Left renal cortex interstitium (tissue), 4 donors: ENCODE data around the gene ABCB9. TPM values are rescaled to one million over a fixed set of nuclear protein-coding genes. Genes with fewer than 3 reads are reported as not detected.

Experiments
- DNase-seq, 4 donors: peaks; one replicate each; pipeline ENCODE4 v3.0.0-alpha.2; 2013; ENCODE audit warnings: low read depth in 4 of 4, low spot score in 2 of 4, missing footprints in 1 of 4
- polyA plus RNA-seq, 4 donors: library from polyadenylated mRNA; unstranded; fragments of 120-200 nt; gene quantifications; one replicate each; pipeline ENCODE4 v1.2.1, GENCODE V29; 2013; ENCODE audit not compliant: insufficient read length in 4 of 4

The ABCB9 gene
- polyA plus RNA-seq, 4 donors: 4.8 to 9.4 (median 7.5) TPM

DNA sequence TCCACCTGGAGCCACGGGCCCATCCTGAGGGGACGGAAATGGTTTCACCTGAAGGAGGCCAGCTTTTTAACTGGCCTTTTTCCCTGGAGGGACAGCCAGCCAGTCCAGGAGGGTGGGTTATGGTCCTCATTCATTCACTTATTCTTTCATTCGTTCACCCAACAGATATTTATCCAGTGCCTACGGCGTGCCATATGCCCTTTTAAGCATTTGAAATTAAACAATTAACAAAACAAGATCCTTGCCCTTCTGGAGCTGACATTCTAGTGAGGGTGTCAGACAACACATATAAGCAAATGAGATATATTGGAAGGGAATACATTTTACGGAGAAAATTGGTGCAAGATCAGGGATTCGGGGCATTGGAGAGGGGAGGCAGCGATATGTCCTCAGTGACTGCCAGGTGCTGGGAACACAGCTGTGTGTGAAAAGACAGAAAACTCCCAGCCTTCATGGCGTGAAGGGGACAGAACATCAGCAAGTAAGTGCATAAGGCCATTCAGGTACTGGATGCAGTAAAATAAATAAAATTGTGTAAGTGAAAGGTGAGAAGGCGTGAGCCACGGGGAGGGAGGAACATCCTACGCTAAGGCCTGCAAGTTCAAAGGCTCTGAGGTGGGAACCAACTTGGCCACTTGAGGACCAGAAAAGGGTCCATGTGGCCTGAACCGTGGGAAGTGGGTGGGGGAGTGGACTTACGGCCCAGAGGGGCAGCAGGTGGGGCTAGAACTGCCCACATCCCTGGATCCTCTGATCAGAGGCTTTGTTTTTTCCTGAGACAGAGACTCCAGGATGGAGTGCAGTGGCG, 684 bp upstream of the ABCB9 start:
- DNase-seq: no peak

DNA sequence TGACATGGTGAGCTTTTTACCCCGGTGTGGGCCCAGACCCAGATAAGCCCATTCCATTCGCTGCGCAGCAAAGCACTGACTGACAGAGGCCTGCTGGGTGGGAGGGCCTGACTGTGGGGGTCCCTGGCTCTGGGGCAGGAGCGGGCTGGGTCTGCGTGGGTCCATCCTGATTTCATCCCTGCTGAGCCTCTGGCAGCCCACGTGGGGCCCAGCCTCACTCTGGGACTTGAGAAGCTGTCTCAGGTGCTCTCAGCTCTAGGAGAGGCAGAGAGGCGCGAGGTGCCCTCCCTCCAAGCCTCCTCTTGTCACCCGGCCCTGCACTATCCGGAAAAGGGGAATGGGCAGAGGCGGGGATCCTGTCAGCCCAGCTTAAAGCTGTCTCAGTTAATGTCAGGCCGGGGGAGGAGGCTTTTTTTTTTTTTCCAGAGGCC, 927 bp downstream of the ABCB9 start:
- no peak for DNase-seq

DNA sequence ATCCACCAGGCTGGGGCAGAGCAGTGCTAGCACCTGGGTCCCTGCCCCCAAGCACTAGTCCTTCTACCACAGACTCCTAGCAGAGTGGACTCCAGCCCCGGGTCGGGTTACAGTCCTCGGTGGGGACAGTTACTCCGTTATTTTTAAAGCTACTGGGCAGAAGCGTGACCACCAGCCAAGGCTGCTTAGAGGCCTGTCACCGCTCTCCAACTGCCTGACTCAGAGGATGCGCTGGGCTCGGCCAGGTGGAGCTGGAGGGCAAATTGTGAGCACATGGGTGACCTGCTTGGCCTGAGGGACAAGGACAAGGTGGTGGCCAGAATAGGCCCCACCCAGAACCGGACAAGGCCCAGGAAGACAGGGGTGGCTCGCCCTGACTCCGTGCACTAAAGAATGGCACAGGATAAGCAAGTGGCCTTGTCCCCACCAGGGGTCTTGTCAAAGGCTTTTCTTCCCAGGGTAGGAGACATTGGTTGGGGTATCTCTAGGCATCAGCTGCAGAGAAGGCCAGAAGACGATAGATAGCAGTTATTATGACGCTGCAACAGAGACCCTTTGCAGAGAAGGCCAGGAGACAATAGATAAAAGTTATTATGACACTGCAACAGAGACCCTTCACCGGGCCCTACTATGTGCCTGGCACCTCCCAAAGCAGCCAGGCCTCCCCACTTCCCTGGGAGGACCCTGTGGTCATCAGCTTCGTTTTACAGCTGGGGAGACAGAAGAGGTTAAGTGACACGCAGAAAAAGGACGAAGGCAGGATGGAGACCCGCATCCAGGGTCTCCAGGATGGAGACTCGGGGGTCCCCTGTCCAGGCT, 1.6 kb downstream of the ABCB9 start:
- no peak for DNase-seq

DNA sequence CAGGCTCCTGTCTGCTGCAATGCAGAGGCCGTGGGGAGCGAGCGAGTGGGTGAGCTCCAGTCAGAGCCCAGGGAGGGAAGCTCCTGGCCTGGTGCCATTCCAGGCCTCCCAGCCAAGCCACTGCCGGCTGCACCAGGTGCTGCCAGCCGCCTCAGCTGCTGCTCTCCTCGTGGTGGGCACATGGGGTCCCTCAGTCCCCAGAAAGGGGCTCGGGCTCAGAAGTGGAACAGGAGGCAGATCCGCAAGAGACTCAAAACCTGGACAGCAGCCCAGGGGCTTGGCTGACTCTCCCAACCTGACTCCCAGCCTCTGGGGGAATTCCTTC, 2.4 kb downstream of the ABCB9 start:
- DNase-seq: no peak

DNA sequence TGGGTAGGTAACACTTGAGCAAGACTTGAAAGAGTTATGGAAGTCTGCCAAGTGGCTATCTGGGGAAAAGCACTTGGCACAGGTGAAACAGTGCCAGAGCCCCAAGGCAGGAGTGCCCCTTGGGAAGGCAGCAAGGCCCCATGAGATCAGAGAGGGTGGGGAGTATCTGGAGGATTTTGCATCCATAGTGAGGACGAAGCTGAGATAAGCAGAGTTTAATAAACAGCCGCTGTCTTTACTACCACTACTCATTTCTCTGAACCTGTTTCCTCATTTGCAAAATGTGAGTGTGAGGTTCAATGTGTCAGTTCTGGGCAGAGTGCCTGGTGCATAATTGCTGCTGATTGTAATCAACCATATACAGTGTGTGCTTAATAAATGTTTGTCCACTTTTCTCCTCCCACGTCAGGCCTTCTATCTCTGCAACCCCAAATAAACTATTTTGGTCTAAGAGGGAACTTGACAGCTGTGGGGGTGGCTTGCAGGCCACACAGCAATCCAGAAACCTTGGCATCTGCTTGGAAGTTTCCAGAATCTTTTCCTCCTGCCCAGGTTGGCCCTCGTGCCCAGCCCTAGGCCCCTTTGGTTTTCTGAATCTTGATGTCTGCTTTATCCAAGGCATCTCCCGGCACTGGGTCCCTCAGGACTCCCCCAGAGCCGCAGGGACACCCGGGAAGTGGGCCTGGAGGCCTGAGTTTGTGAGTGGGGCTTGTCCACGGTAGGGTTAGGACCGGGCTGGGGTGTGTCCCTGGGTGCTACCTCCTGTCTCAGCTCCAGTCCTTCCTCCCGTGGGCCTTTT, 4.5 kb downstream of the ABCB9 start:
- DNase-seq: no peak

DNA sequence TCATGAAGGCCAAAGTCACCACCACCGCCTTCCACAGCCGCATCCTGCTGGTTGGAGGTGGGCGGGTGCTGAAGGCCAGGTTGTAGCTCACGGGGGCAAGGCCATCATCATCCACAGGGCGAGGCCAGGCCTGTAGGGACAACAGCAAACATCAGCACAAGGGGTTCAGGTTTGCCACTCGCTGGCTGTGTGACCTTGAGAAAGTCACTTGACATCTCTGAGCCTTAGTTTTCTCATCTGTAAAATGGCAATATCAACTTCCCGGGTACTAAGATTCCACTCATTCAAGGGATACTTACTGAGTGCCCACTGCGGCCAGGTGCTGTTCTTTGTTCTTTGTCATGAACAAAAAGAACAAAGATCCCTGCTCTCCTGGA, 6.1 kb downstream of the ABCB9 start:
- no peak for DNase-seq

DNA sequence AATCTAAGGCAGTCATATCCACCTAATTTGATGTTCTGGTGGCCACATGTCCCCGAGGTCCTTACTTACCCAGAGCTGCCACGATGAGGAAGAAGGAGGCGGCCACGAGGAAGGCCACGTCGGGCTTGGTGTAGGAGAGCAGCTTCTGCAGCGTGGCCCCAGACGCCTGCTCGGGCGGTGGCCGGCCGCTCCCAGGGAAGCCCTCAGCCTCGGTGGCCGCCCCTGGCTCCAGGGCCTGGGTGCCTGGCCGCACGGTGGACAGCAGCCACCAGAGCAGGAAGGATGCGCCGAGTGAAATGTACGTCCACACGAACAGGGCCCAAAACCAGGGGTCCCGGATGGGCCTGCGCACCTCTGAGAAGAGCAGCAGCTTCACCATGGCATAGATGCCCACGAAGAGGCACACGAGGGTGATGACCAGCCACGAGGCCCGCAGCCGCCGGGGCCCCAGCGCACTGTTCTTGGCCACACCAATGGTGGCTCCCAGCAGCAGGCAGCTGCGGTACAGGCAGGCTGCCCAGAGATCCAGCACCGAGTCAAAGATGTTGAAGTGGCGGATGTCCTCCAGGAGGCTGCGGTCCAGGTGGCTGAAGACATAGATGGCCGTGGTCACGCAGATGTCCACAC, 6.6 kb downstream of the ABCB9 start:
- no peak for DNase-seq

DNA sequence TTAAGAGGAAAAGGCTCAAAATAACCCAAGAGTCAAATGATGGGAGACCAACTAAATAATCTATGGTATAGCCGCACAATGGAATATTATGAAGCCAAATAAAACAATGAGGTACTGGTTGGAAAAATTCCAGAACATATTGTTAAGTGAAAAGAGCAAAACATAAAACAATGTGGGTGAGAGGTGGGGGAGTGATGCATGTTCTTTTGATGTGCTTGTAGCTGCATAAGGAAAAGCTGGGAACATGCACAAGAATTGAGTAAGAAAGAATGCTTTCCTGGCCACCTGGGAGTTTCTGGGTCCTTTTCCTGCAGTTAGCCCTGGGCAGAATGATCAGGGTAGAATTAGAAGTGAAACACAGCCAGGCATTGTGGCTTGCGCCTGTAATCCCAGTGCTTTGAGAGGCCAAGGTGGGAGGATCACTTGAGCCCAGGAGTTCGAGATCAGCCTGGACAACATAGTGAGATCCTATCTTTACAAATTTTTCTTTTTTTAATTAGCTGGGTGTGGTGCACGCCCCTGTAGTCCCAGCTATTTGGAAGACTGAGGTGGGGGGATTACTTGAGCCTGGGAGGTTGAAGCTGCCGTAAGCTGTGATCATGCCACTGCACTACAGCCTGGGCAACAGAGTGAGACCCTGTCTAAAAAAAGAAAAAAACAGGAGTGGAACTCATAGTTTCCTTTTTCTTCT, 7.9 kb downstream of the ABCB9 start:
- no peak for DNase-seq

DNA sequence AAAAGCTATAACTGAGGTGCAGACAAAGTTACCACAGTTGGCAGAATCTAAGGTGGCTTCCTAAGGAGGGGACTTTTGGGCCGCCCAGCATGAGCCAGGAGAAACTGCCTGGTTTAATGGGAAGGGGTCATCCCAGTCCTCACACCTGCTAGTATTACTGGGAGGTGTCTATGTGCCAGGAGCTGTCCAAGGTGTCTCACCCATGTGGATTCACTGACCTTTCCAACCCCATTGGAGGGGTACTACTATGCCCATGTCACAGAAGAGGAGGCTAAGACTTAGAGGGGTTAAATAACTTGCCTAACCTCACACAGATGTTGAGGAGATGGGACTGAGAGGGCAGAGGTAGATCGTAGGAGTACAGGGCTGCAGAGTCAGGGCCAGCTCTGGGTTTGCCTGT, 10.2 kb downstream of the ABCB9 start:
- no peak for DNase-seq

DNA sequence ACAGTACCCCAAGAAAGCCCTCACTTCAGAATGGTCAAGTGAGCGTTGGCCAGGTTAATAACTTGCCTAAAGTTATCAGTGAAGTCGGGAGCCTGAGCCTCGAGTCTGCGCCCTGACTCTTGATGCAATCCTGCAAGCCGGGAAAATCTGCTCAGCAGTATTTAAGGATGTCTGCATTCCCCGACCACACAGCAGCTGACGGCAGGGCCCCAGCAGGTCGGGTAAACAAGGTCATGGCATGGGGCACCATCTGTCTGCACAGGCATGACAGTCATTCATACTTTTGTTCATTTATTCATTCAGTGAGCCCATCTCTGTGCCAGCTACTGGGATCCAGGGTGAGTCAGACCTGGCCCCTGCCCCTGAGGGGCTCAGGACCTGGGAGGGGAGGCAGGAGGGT, 11.1 kb downstream of the ABCB9 start:
- DNase-seq: no peak

DNA sequence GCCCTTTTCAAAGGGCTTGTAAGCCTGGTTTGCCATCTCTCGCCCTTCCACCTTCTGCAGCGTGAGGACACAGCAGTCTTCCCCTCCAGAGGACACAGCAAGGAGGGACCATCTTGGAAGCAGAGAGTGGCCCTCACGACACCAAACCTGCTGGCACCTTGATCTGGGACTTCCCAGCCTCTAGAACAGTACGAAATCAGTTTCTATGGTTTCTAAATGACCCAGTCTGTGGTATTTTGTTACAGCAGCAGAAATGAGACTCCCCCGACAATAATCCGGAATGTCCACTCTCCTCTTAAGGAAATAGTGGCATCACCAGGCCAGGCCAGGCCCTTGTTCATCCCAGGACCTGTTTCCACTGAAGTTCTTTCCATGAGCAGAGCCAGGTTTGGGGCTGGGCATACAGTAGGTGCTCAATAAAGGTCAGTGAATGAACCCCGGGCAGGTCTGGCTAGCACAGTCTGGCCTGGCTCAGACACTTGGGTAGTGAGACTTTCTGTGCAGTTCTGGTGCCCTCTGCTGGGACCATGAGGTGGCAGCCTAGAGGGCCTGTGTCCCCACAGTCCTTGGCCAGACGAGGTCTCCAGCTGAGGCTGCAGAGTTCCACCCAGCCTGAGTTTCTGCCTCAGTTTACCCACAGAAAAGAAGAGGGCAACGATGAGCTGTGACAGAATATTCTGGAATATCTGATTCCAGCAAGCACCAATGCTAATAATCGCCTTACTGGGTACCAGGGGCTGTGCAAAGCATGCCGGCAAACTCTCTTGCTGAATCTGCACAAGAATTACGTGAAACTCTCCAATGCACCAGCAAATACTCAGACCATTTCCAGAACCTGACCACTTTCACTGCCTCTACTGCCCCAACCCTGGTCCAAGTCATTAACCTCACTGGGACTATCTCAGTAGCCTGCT, 14.0 kb downstream of the ABCB9 start:
- DNase-seq: no peak

DNA sequence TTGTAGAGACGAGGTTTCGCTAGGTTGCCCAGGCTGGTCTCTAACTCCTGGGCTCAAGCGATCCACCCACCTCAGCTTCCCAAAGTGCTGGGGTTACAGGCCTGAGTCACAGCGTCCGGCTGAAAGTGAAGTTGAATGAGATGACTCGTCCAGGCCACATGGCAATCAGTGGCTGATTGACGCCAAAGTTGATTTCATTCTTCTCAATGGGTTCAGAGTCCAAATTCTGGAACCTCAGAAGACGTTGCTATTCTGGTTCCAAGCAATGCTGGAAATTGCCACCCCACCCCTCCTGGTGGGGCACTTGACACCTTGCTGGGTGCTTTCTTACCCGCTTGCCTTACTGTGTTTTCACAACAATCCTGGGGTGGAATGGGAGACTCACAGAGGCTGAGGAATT, 14.9 kb downstream of the ABCB9 start:
- DNase-seq: no peak

DNA sequence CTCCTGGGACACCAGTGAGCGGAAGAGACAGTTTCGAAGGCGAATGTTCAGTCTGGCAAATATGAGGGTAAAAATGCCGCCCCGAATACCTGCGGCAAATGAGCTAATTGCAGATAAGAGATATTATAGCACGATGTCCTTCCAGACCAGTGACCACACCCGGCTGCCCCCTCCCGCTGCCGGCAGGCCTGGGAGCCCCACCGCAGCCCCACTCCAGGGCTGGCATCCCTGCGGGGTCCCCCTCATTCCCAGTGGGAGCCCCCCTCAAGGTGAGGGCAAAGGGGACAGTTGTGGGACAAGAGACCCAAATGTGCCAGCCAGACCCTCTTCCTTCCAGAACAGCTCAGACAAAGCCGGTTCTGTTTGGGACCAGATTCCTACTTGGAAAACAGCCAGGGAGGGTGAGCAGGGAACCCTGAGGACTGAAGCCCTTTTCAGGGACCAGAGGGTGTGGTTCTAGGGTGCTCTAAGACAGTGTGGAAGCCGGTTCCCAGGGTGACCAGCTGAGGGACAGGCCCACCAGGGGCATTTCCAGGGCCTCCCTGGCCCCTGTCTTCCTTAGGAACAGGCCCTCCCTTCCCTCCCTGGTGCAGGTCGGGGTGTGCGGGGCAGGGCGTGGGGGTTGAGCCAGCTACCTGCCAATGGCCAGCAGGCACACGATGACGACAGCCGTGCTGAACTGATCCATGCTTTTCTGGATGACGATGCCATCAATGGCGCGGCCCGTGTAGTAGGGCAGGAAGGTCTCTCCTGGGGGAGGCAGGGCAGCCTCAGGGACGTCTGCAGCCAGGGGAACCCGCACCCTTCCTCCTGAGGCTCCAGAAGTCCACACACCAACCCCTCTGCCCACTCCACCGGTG, 16.2 kb downstream of the ABCB9 start:
- no peak for DNase-seq

DNA sequence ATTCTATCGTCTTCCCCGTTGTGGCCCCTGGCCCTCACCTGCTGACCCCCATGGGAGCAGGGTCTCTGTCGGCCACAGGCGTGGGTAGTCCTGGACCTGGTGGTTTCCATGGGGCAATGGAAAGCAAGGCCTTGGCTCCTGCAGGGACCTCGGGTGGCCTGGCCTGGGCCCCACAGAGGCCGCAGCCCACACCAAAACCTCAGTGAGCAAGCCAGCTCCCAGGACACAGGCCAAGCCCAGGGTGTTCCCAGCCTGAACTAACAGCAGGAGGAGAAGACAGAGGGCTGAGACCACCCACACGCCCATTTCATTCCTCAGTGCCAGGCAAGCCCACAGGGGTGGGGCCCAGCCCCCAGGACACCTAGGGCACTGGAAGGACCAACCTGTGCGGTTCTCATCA, 16.9 kb downstream of the ABCB9 start:
- DNase-seq: no peak

DNA sequence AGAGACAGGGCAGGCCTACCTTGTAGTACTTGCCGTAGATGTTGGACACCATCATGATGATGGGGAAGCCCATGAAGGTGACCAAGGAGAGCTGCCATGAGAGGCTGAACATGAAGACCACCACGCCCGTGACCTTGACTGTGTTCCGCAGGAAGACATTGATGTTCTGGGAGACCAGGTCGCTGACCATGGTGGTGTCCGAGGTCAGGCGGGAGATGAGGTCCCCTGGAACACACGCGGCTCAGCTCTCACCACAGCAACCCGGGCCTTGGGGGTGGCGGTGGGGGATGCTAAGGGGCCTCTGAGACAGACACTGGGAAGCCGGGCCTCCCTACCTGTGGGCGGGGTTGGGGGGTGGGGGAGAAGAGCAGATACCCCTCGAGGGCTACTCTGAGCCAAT, 17.7 kb downstream of the ABCB9 start:
- DNase-seq: no peak

DNA sequence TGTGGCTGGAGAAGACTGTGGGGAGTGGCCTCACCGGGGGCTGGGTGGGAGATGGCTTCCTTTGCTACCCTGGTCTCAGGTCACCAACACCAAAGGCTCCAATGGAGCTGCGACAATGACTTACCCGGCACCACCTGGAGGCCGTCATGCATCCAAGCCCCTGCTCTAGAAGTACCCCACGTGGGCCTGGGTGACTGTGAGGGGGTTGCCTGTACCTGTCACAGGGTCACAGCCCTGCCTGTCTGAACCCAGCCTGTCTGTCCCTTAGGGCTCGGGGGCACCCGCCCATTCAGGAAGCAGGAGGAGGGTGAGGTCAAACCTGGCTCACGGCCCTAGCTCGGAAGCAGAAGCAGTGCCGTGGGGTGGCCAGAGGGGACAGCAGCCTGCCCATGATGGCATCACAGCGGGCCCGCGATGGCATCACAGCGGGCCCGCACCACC, 18.9 kb downstream of the ABCB9 start:
- DNase-seq: no peak

DNA sequence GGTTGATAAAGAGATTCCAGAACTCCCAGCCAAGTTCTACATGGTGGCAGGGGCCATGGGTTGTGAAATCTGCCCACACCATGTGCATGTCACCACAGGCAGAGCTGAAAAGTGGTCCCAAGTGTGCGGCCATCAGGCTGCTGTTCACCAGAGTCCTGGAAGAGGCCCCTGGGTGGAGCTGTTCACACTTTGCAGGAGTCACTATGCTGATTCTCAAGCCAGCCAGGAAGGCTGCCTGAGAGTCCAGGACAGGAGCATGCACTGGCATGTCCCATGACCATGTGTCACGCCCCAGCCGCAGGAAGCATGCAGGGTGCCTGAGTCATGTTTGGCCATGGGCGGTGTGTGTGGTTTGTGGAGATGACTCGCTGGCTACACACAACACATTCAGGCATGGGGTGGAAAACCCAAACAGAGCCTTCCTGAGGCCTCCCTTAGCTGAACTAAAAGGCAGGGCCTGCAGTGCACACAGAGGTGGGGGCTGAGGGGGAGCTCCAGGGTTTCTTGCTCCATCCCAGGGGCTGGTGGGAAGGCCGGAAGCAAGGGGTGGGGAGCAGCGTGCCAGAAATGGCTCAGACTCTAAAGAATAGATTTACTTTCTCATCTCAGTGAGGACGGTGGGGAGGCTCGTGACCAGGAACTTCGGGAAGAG, 19.4 kb downstream of the ABCB9 start:
- DNase-seq: no peak
